Left ventricle myocardium inferior (tissue), 1 donor: Measurements from ENCODE around the gene ZDHHC14. TPM values are rescaled to one million over a fixed set of nuclear protein-coding genes. Genes with fewer than 3 reads are reported as not detected.

ENCODE experiments used
- DNase-seq: peaks from one replicate; pipeline ENCODE4 v3.0.0-alpha.2; 2020
- H3K27ac ChIP-seq: fragments of 200-600 bp; replicated peaks from 2 replicates; pipeline ENCODE4 v1.8.0; 2021
- H3K27me3 ChIP-seq: fragments of 200-600 bp; 2 replicates; pipeline ENCODE4 v1.8.0; 2021; ENCODE audit warnings: low read depth
- H3K36me3 ChIP-seq: fragments of 200-600 bp; 2 replicates; pipeline ENCODE4 v1.8.0; 2021
- H3K4me1 ChIP-seq: fragments of 200-600 bp; 2 replicates; pipeline ENCODE4 v1.8.0; 2021
- H3K4me3 ChIP-seq: fragments of 200-600 bp; 2 replicates; pipeline ENCODE4 v1.8.0; 2021; ENCODE audit warnings: mild to moderate bottlenecking, moderate library complexity
- H3K9me3 ChIP-seq: fragments of 200-600 bp; replicated peaks from 2 replicates; pipeline ENCODE4 v1.8.0; 2021
- intact Hi-C: fragments of 100-400 bp; cut with micrococcal nuclease; formaldehyde crosslinking; loops from one replicate; pipeline ENCODE4 v1.11.0; 2022
- total RNA-seq: library from RNA; stranded (reverse); fragmentation: NEBNext Ultra II Directional; extraction: Animal tissue kit (Norgen Biotek cat#: 25700); gene quantifications from one replicate; pipeline ENCODE4 v1.2.1, GENCODE V29; 2021
- TF ChIP-seq, protein P1 (sequence below): fragments of 200-600 bp; IDR thresholded peaks from 2 replicates; pipeline ENCODE4 v1.8.0; 2021; ENCODE audit warnings: antibody characterized with exemption, mild to moderate bottlenecking, borderline replicate concordance
- donor health status: DM: no; HTN: yes; CAD: no; lungs with severe emphysema.

ZDHHC14 gene
- total RNA-seq, 1 donor from 2014 or later = 10.0 TPM

DNA sequence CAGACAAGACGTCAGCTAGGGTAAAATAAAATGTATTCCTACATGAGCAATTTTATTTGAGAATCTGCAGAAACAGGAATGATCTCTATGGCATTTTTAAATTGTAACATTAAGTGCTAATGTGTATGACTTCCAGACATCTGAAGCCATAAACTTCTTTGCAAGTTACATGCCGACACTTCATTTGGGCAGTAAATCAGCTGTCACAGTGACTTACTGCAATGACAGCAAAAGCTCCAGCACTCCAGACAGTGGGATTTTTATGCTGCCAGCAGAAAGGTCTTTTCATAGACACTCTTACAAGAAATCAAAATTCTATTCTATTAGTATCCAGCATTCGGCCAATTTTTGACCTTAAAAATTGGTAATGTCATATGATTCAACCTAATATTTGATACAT lies 285.7 kb downstream of the ZDHHC14 start:
- Histone ChIP-seq H3K27me3 (no peaks in the 10 kb centered on the region), H3K9me3 (no peaks in the 10 kb centered on the region), H3K4me3 (no peak overlapping the region), H3K36me3 (no peaks in the 10 kb centered on the region), H3K27ac (no peak overlapping the region), H3K4me1 (peaks cover 26% of the 10 kb centered on the region)
- no peak for DNase-seq
- intact Hi-C loops = loop anchor here (5.0 kb wide), 1 partner anchor 349 kb away; no protein-coding TSS in a partner anchor
- TF ChIP-seq, protein P1, sequence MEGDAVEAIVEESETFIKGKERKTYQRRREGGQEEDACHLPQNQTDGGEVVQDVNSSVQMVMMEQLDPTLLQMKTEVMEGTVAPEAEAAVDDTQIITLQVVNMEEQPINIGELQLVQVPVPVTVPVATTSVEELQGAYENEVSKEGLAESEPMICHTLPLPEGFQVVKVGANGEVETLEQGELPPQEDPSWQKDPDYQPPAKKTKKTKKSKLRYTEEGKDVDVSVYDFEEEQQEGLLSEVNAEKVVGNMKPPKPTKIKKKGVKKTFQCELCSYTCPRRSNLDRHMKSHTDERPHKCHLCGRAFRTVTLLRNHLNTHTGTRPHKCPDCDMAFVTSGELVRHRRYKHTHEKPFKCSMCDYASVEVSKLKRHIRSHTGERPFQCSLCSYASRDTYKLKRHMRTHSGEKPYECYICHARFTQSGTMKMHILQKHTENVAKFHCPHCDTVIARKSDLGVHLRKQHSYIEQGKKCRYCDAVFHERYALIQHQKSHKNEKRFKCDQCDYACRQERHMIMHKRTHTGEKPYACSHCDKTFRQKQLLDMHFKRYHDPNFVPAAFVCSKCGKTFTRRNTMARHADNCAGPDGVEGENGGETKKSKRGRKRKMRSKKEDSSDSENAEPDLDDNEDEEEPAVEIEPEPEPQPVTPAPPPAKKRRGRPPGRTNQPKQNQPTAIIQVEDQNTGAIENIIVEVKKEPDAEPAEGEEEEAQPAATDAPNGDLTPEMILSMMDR = no peak

DNA sequence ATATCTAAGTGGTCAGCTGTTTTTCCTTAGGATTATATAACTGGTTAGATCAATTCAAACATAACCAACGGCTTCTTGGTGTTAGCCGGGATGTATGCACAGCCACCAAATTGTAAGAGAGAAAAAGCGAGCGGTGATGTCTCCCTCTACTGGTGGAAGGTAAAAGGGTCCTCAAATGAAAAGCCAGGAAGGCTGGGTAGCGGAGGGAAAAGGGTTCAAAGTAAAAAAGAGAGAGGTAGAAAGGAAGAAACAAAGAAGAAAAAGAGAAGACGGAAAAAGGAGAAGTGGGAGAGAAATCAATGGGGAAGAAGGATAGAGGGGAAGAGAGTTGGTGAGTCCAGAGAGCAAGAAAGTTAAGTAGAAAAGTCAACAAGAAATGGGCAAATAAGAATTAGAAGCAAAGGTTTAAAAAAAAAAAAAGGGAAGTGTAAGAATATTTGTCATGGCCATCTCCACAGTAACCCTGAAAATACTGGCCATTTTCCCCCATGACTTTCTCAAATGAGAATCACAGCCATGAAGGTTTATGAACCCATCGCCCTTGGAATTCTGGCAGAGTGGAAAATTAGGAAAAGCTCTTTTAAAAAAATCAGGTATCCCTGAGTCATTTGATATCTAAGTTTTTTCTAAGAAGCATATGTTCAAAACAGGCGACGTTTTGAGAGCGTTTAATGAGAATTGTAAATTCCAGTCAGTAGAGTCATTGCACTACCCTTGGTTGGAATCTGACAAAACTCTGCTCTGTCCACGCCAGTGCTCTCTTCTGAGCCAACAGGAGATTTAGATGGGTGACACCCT lies 286.4 kb downstream of the ZDHHC14 start:
- Histone ChIP-seq H3K27me3 (no peaks in the 10 kb centered on the region), H3K4me3 (no peak overlapping the region), H3K27ac (no peak overlapping the region), H3K4me1 (peaks cover 26% of the 10 kb centered on the region), H3K36me3 (no peaks in the 10 kb centered on the region), H3K9me3 (no peaks in the 10 kb centered on the region)
- no peak for DNase-seq
- intact Hi-C loops = loop anchor here (5.0 kb wide), 1 partner anchor 350 kb away; no protein-coding TSS in a partner anchor
- TF ChIP-seq, protein P1 = peak; percentile 91

DNA sequence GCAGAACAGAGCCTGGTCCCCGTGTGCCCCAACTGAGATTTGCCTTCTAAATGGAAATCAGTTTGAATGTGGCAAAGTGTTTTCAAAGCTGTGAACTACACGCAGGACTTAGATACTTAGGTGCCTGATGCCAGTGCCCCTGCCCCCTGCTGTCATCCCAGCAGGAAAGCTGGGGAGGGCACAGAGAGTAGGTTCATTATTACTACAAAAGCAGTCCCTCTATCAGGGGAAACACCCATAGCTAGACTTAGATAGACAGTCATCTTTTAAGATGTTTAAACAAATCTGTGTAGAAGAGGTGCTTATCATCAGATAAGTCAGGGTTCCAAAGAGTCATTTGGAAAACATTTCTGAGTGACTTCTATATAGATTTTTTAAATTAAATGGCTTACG lies 287.0 kb downstream of the ZDHHC14 start:
- TF ChIP-seq, protein P1 = no peak

DNA sequence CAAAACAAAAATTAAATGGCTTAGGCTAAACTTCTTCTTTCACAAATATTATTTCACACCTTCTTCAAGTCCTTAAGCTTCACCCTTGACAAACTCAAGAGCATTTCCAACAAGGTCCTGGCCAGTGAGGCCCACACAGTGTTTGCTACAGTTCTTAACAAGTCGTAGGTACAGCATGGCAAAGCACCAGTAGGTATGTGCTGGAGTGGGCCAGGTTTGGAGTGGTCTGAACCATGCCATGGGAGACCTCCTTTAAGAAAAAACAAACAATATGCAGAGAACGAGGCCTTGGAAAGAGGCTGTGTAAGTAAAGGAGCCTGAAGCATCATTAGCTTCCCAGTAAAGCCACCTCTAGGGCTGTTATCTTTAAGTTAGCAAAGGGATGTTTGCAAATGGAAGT lies 287.7 kb downstream of the ZDHHC14 start:
- H3K4me3 ChIP-seq = no peak overlapping the region
- peak overlapping the region; percentile 75 for H3K27ac ChIP-seq
- peaks cover 4% of the 10 kb centered on the region for H3K36me3 ChIP-seq
- TF ChIP-seq, protein P1 = no peak
- DNase-seq = no peak
- H3K27me3 ChIP-seq = no peaks in the 10 kb centered on the region
- no peaks in the 10 kb centered on the region for H3K9me3 ChIP-seq
- intact Hi-C loops = loop anchor here (5.0 kb wide), 1 partner anchor 351 kb away; no protein-coding TSS in a partner anchor
- H3K4me1 ChIP-seq = peaks cover 26% of the 10 kb centered on the region

More for the DNA sequence above, 287.0 kb downstream of the ZDHHC14 start:
- DNase-seq = no peak
- Histone ChIP-seq H3K27me3 (no peaks in the 10 kb centered on the region), H3K4me1 (peaks cover 26% of the 10 kb centered on the region), H3K36me3 (peaks cover 2% of the 10 kb centered on the region), H3K4me3 (no peak overlapping the region), H3K27ac (no peak overlapping the region), H3K9me3 (no peaks in the 10 kb centered on the region)
- intact Hi-C loops = loop anchor here (5.0 kb wide), 1 partner anchor 351 kb away; no protein-coding TSS in a partner anchor

DNA sequence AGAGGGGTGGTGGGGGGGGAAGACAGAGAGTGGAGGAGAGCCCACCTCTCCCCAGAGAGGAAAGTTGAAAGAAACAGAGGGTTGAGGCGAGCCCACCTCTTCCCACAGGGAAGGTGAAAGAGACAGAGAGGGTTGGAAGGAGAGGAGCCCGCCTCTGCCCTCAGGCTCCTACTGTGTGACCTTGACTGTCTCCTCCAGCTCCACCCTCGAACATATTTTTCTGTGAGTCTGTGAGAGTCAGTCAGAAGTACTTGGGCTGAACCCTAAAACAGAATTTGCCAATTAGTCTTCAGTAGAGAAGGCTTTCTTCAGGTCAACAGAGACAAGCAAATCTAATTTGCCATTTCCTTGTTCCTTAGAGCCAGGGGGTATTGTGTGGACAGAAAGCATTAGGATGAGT lies 288.3 kb downstream of the ZDHHC14 start:
- H3K9me3 ChIP-seq = no peaks in the 10 kb centered on the region
- peak overlapping the region; percentile 75 for H3K27ac ChIP-seq
- peaks cover 26% of the 10 kb centered on the region for H3K4me1 ChIP-seq
- no peaks in the 10 kb centered on the region for H3K27me3 ChIP-seq
- intact Hi-C loops = loop anchor here (5.0 kb wide), 1 partner anchor 352 kb away; no protein-coding TSS in a partner anchor
- no peak for DNase-seq
- no peak overlapping the region for H3K4me3 ChIP-seq
- TF ChIP-seq, protein P1 = no peak
- peaks cover 4% of the 10 kb centered on the region for H3K36me3 ChIP-seq
